Frontal cortex (tissue), 4 donors: ENCODE results near the gene KCNMA1. TPM values are rescaled to one million over a fixed set of nuclear protein-coding genes. Genes with fewer than 3 reads are reported as not detected.
"Not testable (repeated sequence)": the region's sequence is repeated elsewhere in the genome, so short reads cannot be mapped to it uniquely, and the experiment has no call there.

ENCODE experiments used
- DNase-seq, 2 donors: peaks; one replicate each; pipeline ENCODE4 v3.0.0; 2012; ENCODE audit warnings: low spot score in 2 of 2
- FAIRE-seq: peaks from 2 replicates; lab custom pipeline; 2012; peaks lifted over from hg19 to GRCh38; lab: Jason Lieb, UNC
- total RNA-seq: library from RNA; depleted of rRNA; stranded (reverse); fragments of >200 nt; gene quantifications from one replicate; pipeline ENCODE4 v1.2.3, GENCODE V29; 2014
- donor health status: control.
- donor health status: control.
- donor health status: control.

KCNMA1 gene
- total RNA-seq, 1 donor from 2014 or later, result 27.3 TPM

- DNase-seq, FAIRE-seq: not testable (repeated sequence)
These were observed 117.8 kb downstream of the KCNMA1 start for GRCh38 chr10:77519791-77520190.

- FAIRE-seq (no peak), DNase-seq (no peak)
These were observed 118.7 kb downstream of the KCNMA1 start for GRCh38 chr10:77518910-77519274.

GRCh38 chr10:77518241-77518909 is 119.2 kb downstream of the KCNMA1 start:
- FAIRE-seq, result no peak
- DNase-seq, result no peak

- no peak for FAIRE-seq
These were observed 121.0 kb downstream of the KCNMA1 start for GRCh38 chr10:77516575-77516974.

GRCh38 chr10:77514870-77515269 is 122.7 kb downstream of the KCNMA1 start:
- DNase-seq, result no peak
- no peak for FAIRE-seq

More at GRCh38 chr10:77516575-77516974, 121.0 kb downstream of the KCNMA1 start:
- no peak for DNase-seq

GRCh38 chr10:77513781-77514331 is 123.8 kb downstream of the KCNMA1 start:
- FAIRE-seq, result no peak

GRCh38 chr10:77513220-77513619 is 124.4 kb downstream of the KCNMA1 start:
- FAIRE-seq (no peak), DNase-seq (no peak)

More at GRCh38 chr10:77513781-77514331, 123.8 kb downstream of the KCNMA1 start:
- DNase-seq, result peak in 1 of 2 donors; percentile 56

- DNase-seq (no peak), FAIRE-seq (no peak)
These were observed 125.4 kb downstream of the KCNMA1 start for GRCh38 chr10:77512219-77512578.

- DNase-seq (no peak), FAIRE-seq (no peak)
These were observed 126.0 kb downstream of the KCNMA1 start for GRCh38 chr10:77511498-77512218.

GRCh38 chr10:77510695-77511094 is 126.9 kb downstream of the KCNMA1 start:
- no peak for DNase-seq
- FAIRE-seq, result no peak

- DNase-seq (no peak), FAIRE-seq (no peak)
These were observed 127.3 kb downstream of the KCNMA1 start for GRCh38 chr10:77510294-77510693.

GRCh38 chr10:77509391-77509790 is 128.2 kb downstream of the KCNMA1 start:
- DNase-seq (no peak), FAIRE-seq (no peak)

GRCh38 chr10:77507291-77507880 is 130.2 kb downstream of the KCNMA1 start:
- no peak for DNase-seq
- no peak for FAIRE-seq

- DNase-seq, result no peak
These were observed 130.9 kb downstream of the KCNMA1 start for GRCh38 chr10:77506517-77507200.

GRCh38 chr10:77505431-77506334 is 131.9 kb downstream of the KCNMA1 start:
- no peak for DNase-seq
- FAIRE-seq, result no peak

More at GRCh38 chr10:77506517-77507200, 130.9 kb downstream of the KCNMA1 start:
- no peak for FAIRE-seq

- FAIRE-seq (no peak), DNase-seq (no peak)
These were observed 132.7 kb downstream of the KCNMA1 start for GRCh38 chr10:77504873-77505257.

GRCh38 chr10:77504196-77504872 is 133.3 kb downstream of the KCNMA1 start:
- DNase-seq (no peak), FAIRE-seq (no peak)

- no peak for DNase-seq
These were observed 135.8 kb downstream of the KCNMA1 start for GRCh38 chr10:77501846-77502261.

More at GRCh38 chr10:77501846-77502261, 135.8 kb downstream of the KCNMA1 start:
- FAIRE-seq, result no peak
